Measurements from ENCODE around the gene MAD1L1.

MAD1L1 gene

GRCh38 chr7:2055956-2056355 lies 176.8 kb downstream of the MAD1L1 start:
- WGBS, result 95% methylated on average over 10 of the region's 11 CpGs
- Histone ChIP-seq H3K9ac (ENCODE audit: low read length) (no peak overlapping the region), H3K79me1 (replicated peaks; ENCODE audit: low read length, poor library complexity, severe bottlenecking) (peaks cover 14% of the 10 kb centered on the region), H3K18ac (ENCODE audit: low read depth in 1 of 2, low read length in 2 of 2) (no peak overlapping the region), H3K4ac (ENCODE audit: low read depth in 1 of 2, low read length in 2 of 2) (no peak overlapping the region), H3K4me2 (ENCODE audit: low read length, poor library complexity, severe bottlenecking) (no peak overlapping the region), H3K14ac (ENCODE audit: low read length in 2 of 2) (no peak overlapping the region), H2BK120ac (ENCODE audit: low read depth, low read length) (no peak overlapping the region), H3K9me3 (ENCODE audit: control insufficient read depth, low read length) (no peaks in the 10 kb centered on the region), H2BK5ac (ENCODE audit: low read depth, low read length, poor library complexity, severe bottlenecking) (no peak overlapping the region), H3K23ac (ENCODE audit: low read length in 2 of 2) (no peak overlapping the region), H2BK12ac (ENCODE audit: low read length in 2 of 2) (no peak overlapping the region), H2AK5ac (ENCODE audit: low read length, severe bottlenecking) (no peak overlapping the region), H2AFZ (ENCODE audit: low read depth, low read length) (no peak overlapping the region), H4K91ac (ENCODE audit: low read length) (no peak overlapping the region), H4K8ac (ENCODE audit: low read length) (peak overlapping the region; percentile 7), H3K36me3 (ENCODE audit: control insufficient read depth in 1 of 2, insufficient read depth in 2 of 2, low read depth in 1 of 2, low read length in 2 of 2) (peaks cover 0 to 40% of the 10 kb centered on the region in 2 experiments), H3K27ac (ENCODE audit: low read length, poor library complexity, severe bottlenecking) (no peak overlapping the region), H3K4me1 (ENCODE audit: control insufficient read depth, insufficient read depth, low read depth, low read length) (peaks cover 2% of the 10 kb centered on the region), H2BK15ac (ENCODE audit: low read depth, poor library complexity, severe bottlenecking) (no peak overlapping the region), H3K27me3 (ENCODE audit: control insufficient read depth in 1 of 2, insufficient read depth in 1 of 2, low read length in 2 of 2) (no peaks in the 10 kb centered on the region), H3K4me3 (ENCODE audit: insufficient read depth in 1 of 2, low read depth in 1 of 2, low read length in 2 of 2) (no peak overlapping the region)
- DNase-seq, result no peak

DNA sequence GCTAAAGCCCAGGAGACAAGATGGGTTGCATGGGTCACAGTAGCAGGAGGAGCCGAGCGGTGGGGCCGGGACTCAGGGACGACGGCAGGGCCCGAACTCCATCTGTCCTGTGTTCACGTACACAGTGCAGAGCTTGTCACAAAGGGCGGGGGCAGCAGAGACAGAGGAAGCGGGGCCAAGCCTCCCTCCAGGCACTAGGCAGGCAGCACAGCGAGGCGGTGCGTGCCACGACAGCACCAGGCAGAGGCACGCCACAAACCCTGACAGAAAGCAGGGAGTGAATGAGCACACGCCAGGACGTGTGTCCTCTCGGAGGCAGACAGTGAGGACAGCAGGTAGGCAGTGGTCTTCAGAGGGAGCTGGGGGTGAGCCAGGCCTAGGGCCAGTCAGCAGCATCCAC lies 177.8 kb downstream of the MAD1L1 start:
- no peak overlapping the region for H3K18ac ChIP-seq (ENCODE audit: low read depth in 1 of 2, low read length in 2 of 2)
- H2AFZ ChIP-seq (ENCODE audit: low read depth, low read length), result no peak overlapping the region
- no peaks in the 10 kb centered on the region for H3K27me3 ChIP-seq (ENCODE audit: control insufficient read depth in 1 of 2, insufficient read depth in 1 of 2, low read length in 2 of 2)
- no peak overlapping the region for H2BK5ac ChIP-seq (ENCODE audit: low read depth, low read length, poor library complexity, severe bottlenecking)
- no peak overlapping the region for H4K8ac ChIP-seq (ENCODE audit: low read length)
- H3K23ac ChIP-seq (ENCODE audit: low read length in 2 of 2), result no peak overlapping the region
- H3K79me1 ChIP-seq (replicated peaks; ENCODE audit: low read length, poor library complexity, severe bottlenecking), result peaks cover 21% of the 10 kb centered on the region
- no peak overlapping the region for H2BK12ac ChIP-seq (ENCODE audit: low read length in 2 of 2)
- no peak overlapping the region for H2BK120ac ChIP-seq (ENCODE audit: low read depth, low read length)
- H3K9ac ChIP-seq (ENCODE audit: low read length), result no peak overlapping the region
- H4K91ac ChIP-seq (ENCODE audit: low read length), result no peak overlapping the region
- no peaks in the 10 kb centered on the region for H3K9me3 ChIP-seq (ENCODE audit: control insufficient read depth, low read length)
- H3K14ac ChIP-seq (ENCODE audit: low read length in 2 of 2), result no peak overlapping the region
- H3K4me2 ChIP-seq (ENCODE audit: low read length, poor library complexity, severe bottlenecking), result no peak overlapping the region
- no peak overlapping the region for H3K4ac ChIP-seq (ENCODE audit: low read depth in 1 of 2, low read length in 2 of 2)
- H2AK5ac ChIP-seq (ENCODE audit: low read length, severe bottlenecking), result no peak overlapping the region
- H3K36me3 ChIP-seq (ENCODE audit: control insufficient read depth in 1 of 2, insufficient read depth in 2 of 2, low read depth in 1 of 2, low read length in 2 of 2), result peaks cover 0 to 37% of the 10 kb centered on the region in 2 experiments
- no peak for DNase-seq
- H2BK15ac ChIP-seq (ENCODE audit: low read depth, poor library complexity, severe bottlenecking), result no peak overlapping the region
- peaks cover 6% of the 10 kb centered on the region for H3K4me1 ChIP-seq (ENCODE audit: control insufficient read depth, insufficient read depth, low read depth, low read length)
- whole genome bisulfite sequencing, result 94% methylated on average over 17 of the region's 17 CpGs
- no peak overlapping the region for H3K4me3 ChIP-seq (ENCODE audit: insufficient read depth in 1 of 2, low read depth in 1 of 2, low read length in 2 of 2)
- no peak overlapping the region for H3K27ac ChIP-seq (ENCODE audit: low read length, poor library complexity, severe bottlenecking)

DNA sequence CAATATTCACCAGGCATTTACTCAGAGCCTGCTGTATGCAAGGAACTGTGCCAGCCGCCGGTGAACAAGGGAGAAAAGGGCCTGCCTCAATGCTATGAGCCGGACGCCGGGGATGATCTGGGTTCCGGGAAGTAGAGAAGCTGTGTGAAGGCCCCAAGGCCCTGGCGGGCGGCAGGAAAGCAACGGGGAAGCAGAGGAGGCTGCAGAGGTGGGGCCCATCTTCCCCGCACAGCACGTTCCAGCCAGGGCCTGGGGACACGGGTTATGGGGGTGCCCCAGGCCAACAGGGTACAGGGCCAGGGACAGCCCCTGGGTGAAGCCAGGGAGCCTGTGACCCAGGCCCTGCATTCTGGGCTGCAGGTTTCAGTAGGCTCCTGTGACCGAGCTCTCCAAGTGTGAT lies 179.3 kb downstream of the MAD1L1 start:
- H4K91ac ChIP-seq (ENCODE audit: low read length), result no peak overlapping the region
- H3K14ac ChIP-seq (ENCODE audit: low read length in 2 of 2), result no peak overlapping the region
- H2BK12ac ChIP-seq (ENCODE audit: low read length in 2 of 2), result no peak overlapping the region
- H3K36me3 ChIP-seq (ENCODE audit: control insufficient read depth in 1 of 2, insufficient read depth in 2 of 2, low read depth in 1 of 2, low read length in 2 of 2), result peaks cover 0 to 35% of the 10 kb centered on the region in 2 experiments
- H3K4me1 ChIP-seq (ENCODE audit: control insufficient read depth, insufficient read depth, low read depth, low read length), result peaks cover 7% of the 10 kb centered on the region
- no peaks in the 10 kb centered on the region for H3K9me3 ChIP-seq (ENCODE audit: control insufficient read depth, low read length)
- H3K27me3 ChIP-seq (ENCODE audit: control insufficient read depth in 1 of 2, insufficient read depth in 1 of 2, low read length in 2 of 2), result no peaks in the 10 kb centered on the region
- H2BK120ac ChIP-seq (ENCODE audit: low read depth, low read length), result no peak overlapping the region
- DNase-seq, result no peak
- no peak overlapping the region for H2AFZ ChIP-seq (ENCODE audit: low read depth, low read length)
- no peak overlapping the region for H3K23ac ChIP-seq (ENCODE audit: low read length in 2 of 2)
- no peak overlapping the region for H3K4me3 ChIP-seq (ENCODE audit: insufficient read depth in 1 of 2, low read depth in 1 of 2, low read length in 2 of 2)
- no peak overlapping the region for H3K27ac ChIP-seq (ENCODE audit: low read length, poor library complexity, severe bottlenecking)
- no peak overlapping the region for H3K18ac ChIP-seq (ENCODE audit: low read depth in 1 of 2, low read length in 2 of 2)
- no peak overlapping the region for H2BK5ac ChIP-seq (ENCODE audit: low read depth, low read length, poor library complexity, severe bottlenecking)
- H3K4ac ChIP-seq (ENCODE audit: low read depth in 1 of 2, low read length in 2 of 2), result no peak overlapping the region
- H2BK15ac ChIP-seq (ENCODE audit: low read depth, poor library complexity, severe bottlenecking), result no peak overlapping the region
- no peak overlapping the region for H3K9ac ChIP-seq (ENCODE audit: low read length)
- peaks cover 30% of the 10 kb centered on the region for H3K79me1 ChIP-seq (replicated peaks; ENCODE audit: low read length, poor library complexity, severe bottlenecking)
- 95% methylated on average over 13 of the region's 13 CpGs for WGBS
- no peak overlapping the region for H3K4me2 ChIP-seq (ENCODE audit: low read length, poor library complexity, severe bottlenecking)
- no peak overlapping the region for H4K8ac ChIP-seq (ENCODE audit: low read length)
- no peak overlapping the region for H2AK5ac ChIP-seq (ENCODE audit: low read length, severe bottlenecking)

GRCh38 chr7:2052657-2053048 lies 180.1 kb downstream of the MAD1L1 start:
- Histone ChIP-seq H2BK5ac (ENCODE audit: low read depth, low read length, poor library complexity, severe bottlenecking) (no peak overlapping the region), H2AFZ (ENCODE audit: low read depth, low read length) (no peak overlapping the region), H3K4me3 (ENCODE audit: insufficient read depth in 1 of 2, low read depth in 1 of 2, low read length in 2 of 2) (no peak overlapping the region), H3K9ac (ENCODE audit: low read length) (no peak overlapping the region), H3K23ac (ENCODE audit: low read length in 2 of 2) (no peak overlapping the region), H3K4ac (ENCODE audit: low read depth in 1 of 2, low read length in 2 of 2) (no peak overlapping the region), H3K27me3 (ENCODE audit: control insufficient read depth in 1 of 2, insufficient read depth in 1 of 2, low read length in 2 of 2) (no peaks in the 10 kb centered on the region), H2AK5ac (ENCODE audit: low read length, severe bottlenecking) (no peak overlapping the region), H3K4me2 (ENCODE audit: low read length, poor library complexity, severe bottlenecking) (no peak overlapping the region), H3K4me1 (ENCODE audit: control insufficient read depth, insufficient read depth, low read depth, low read length) (peaks cover 7% of the 10 kb centered on the region), H3K18ac (ENCODE audit: low read depth in 1 of 2, low read length in 2 of 2) (no peak overlapping the region), H3K27ac (ENCODE audit: low read length, poor library complexity, severe bottlenecking) (no peak overlapping the region), H2BK12ac (ENCODE audit: low read length in 2 of 2) (no peak overlapping the region), H2BK15ac (ENCODE audit: low read depth, poor library complexity, severe bottlenecking) (no peak overlapping the region), H3K36me3 (ENCODE audit: control insufficient read depth in 1 of 2, insufficient read depth in 2 of 2, low read depth in 1 of 2, low read length in 2 of 2) (peaks cover 0 to 39% of the 10 kb centered on the region in 2 experiments), H4K8ac (ENCODE audit: low read length) (no peak overlapping the region), H3K9me3 (ENCODE audit: control insufficient read depth, low read length) (no peaks in the 10 kb centered on the region), H3K14ac (ENCODE audit: low read length in 2 of 2) (no peak overlapping the region), H3K79me1 (replicated peaks; ENCODE audit: low read length, poor library complexity, severe bottlenecking) (peaks cover 33% of the 10 kb centered on the region), H2BK120ac (ENCODE audit: low read depth, low read length) (no peak overlapping the region), H4K91ac (ENCODE audit: low read length) (no peak overlapping the region)
- WGBS, result 97% methylated on average over 10 of the region's 13 CpGs
- no peak for DNase-seq

Measured in mesenchymal stem cell (in vitro differentiated cells and primary cell).